ENCODE results near the gene GNAI2. TPM values are rescaled to one million over a fixed set of nuclear protein-coding genes. Genes with fewer than 3 reads are reported as not detected.
"Not testable (repeated sequence)": the region's sequence is repeated elsewhere in the genome, so short reads cannot be mapped to it uniquely, and the experiment has no call there.

Gene GNAI2
- total RNA-seq, 4 donors from 2014 or later, result 123 to 325 (median 173) TPM

GRCh38 chr3:50210176-50210509 lies 25.9 kb upstream of the GNAI2 start:
- Histone ChIP-seq H3K4me3 (no peak overlapping the region), H3K27me3 (peaks cover 2 to 8% of the 10 kb centered on the region in 2 donors), H3K36me3 (no peaks in the 10 kb centered on the region), H3K9me3 (no peaks in the 10 kb centered on the region), H3K4me1 (peaks cover 0 to 7% of the 10 kb centered on the region in 2 donors), H3K27ac (no peak overlapping the region)
- TF ChIP-seq CTCF (IDR thresholded peaks at IDR 0.05), result no peak
- TF ChIP-seq POLR2A (IDR thresholded peaks at IDR 0.05), result no peak
- intact Hi-C loops (cut with DNase I; ENCODE audit: low total_unique reads), result no loop called here
- no peak for DNase-seq

GRCh38 chr3:50210510-50211367 lies 25.3 kb upstream of the GNAI2 start:
- Histone ChIP-seq H3K36me3 (no peaks in the 10 kb centered on the region), H3K27me3 (peaks cover 0 to 3% of the 10 kb centered on the region in 2 donors), H3K4me3 (no peak overlapping the region), H3K27ac (no peak overlapping the region), H3K4me1 (peaks cover 0 to under 1% of the 10 kb centered on the region in 2 donors), H3K9me3 (no peaks in the 10 kb centered on the region)
- TF ChIP-seq CTCF (IDR thresholded peaks at IDR 0.05), result no peak
- no peak for TF ChIP-seq POLR2A (IDR thresholded peaks at IDR 0.05)
- no peak for DNase-seq
- intact Hi-C loops (cut with DNase I; ENCODE audit: low total_unique reads), result no loop called here

- H3K36me3 ChIP-seq; intact Hi-C loops (cut with DNase I; ENCODE audit: low total_unique reads); H3K4me1 ChIP-seq; H3K27me3 ChIP-seq; DNase-seq; H3K4me3 ChIP-seq; H3K27ac ChIP-seq; H3K9me3 ChIP-seq: not testable (repeated sequence)
Measured at GRCh38 chr3:50211368-50211717, 24.7 kb upstream of the GNAI2 start.

GRCh38 chr3:50211930-50212329 lies 24.1 kb upstream of the GNAI2 start:
- Histone ChIP-seq H3K9me3 (no peaks in the 10 kb centered on the region), H3K27ac (no peak overlapping the region)

GRCh38 chr3:50212502-50212901 lies 23.5 kb upstream of the GNAI2 start:
- no peaks in the 10 kb centered on the region for H3K36me3 ChIP-seq
- H3K9me3 ChIP-seq, result no peaks in the 10 kb centered on the region
- no peaks in the 10 kb centered on the region for H3K27me3 ChIP-seq
- DNase-seq, result no peak
- no peaks in the 10 kb centered on the region for H3K4me1 ChIP-seq
- TF ChIP-seq CTCF (IDR thresholded peaks at IDR 0.05) (no peak), POLR2A (IDR thresholded peaks at IDR 0.05) (no peak)
- H3K4me3 ChIP-seq, result no peak overlapping the region
- intact Hi-C loops (cut with DNase I; ENCODE audit: low total_unique reads), result no loop called here
- no peak overlapping the region for H3K27ac ChIP-seq

More at GRCh38 chr3:50211930-50212329, 24.1 kb upstream of the GNAI2 start:
- intact Hi-C loops (cut with DNase I; ENCODE audit: low total_unique reads), result no loop called here
- no peak for DNase-seq
- Histone ChIP-seq H3K4me3 (no peak overlapping the region), H3K4me1 (no peaks in the 10 kb centered on the region), H3K27me3 (no peaks in the 10 kb centered on the region), H3K36me3 (no peaks in the 10 kb centered on the region)
- TF ChIP-seq POLR2A (IDR thresholded peaks at IDR 0.05) (no peak), CTCF (IDR thresholded peaks at IDR 0.05) (no peak)
